Islet precursor cell (in vitro differentiated cells): ENCODE data around the gene MUSTN1.

Experiments
- DNase-seq: peaks from one replicate; pipeline ENCODE4 v3.0.0-alpha.2; 2018

Gene MUSTN1

GRCh38 chr3:52783211-52783555 is 51.6 kb downstream of the MUSTN1 start:
- DNase-seq, result no peak
